Hematopoietic multipotent progenitor cell (in vitro differentiated cells): ENCODE measurements around the gene STKLD1. TPM values are rescaled to one million over a fixed set of nuclear protein-coding genes. Genes with fewer than 3 reads are reported as not detected.
"Not testable (repeated sequence)": the region's sequence is repeated elsewhere in the genome, so short reads cannot be mapped to it uniquely, and the experiment has no call there.

Experiments
- DNase-seq, 3 donors: peaks; one replicate each; pipeline ENCODE4 v3.0.0-alpha.2; 2011 to 2015; ENCODE audit warnings: low read depth in 2 of 3, low spot score in 2 of 3
- total RNA-seq: library from RNA; depleted of rRNA; stranded (reverse); fragments of >200 nt; gene quantifications from one replicate; pipeline ENCODE4 v1.2.3, GENCODE V29; 2012

STKLD1 gene
- total RNA-seq, result 0.81 TPM

DNA sequence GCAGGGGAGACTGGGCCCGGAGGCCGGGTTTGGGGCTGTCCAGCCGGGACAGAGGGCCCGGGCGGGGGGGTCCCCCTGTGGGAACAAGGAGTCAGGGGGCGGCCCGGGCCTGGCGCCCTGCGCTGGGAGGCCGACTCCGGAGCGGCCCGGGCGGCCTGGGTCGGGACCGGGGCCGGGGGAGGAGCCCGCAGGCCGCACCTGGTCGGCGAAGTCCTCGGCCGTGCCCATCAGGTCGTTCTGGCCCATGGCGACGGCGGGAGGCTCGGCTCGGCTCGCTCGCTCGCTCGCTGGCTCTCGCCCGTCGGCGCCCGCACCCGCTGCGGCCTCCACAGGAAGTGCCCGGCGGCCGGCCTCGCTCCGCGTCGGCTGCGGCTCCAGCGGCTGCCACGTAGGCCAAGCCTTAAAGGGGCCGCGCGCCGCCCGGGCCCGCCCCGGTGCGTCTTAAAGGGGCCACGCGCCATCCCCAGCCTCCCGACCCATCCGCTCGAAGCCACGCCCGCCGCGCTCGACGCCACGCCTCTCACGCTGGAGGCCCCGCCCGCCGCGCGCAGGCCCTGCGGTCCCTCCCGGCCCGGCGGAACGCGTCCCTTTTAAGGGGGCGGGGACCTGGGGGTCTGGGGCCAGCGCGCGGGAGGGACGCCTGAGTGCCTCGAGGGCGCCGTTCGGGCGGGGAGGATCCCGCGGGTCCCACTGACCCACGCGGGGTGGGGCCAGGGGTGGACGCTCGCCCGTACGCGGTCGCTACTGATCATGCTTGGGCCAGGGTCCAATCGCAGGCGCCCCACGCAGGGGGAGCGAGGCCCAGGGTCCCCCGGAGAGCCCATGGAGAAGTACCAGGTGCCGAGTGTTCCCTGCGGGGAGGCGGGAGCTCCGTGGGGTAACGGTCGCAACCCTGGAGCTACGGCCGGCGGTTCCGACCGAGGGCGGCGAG lies at the start of gene STKLD1, which contains the start of gene SURF4:
Gene STKLD1 (plus strand): TSS at position 643 of the 931 bp plus-strand sequence. CDS start 108 bp downstream, at position 751.
Gene SURF4 (minus strand): TSS at position 337 of the 931 bp plus-strand sequence. CDS start 91 bp downstream, at position 246.
- peak; percentile 80 to 95 (median 94) for DNase-seq

DNA sequence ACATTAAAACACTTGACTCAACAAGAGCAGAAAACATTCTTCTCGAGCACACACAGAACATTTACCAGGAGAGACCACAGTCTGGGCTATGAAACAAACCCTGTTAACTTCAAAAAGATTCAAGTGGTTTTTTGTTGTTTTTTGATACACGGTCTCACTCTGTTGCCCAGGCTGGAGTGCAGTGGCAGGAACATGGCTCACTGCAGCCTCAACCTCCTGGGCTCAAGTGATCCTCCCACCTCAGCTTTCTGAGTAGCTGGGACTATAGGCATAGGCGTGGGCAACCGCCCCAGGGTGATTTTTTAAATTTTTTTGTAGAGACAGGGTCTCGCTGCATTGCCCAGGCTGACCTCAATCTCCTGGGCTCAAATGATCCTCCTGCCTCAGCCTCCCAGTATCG lies 49.1 kb upstream of the STKLD1 start:
- not testable (repeated sequence) for DNase-seq

DNA sequence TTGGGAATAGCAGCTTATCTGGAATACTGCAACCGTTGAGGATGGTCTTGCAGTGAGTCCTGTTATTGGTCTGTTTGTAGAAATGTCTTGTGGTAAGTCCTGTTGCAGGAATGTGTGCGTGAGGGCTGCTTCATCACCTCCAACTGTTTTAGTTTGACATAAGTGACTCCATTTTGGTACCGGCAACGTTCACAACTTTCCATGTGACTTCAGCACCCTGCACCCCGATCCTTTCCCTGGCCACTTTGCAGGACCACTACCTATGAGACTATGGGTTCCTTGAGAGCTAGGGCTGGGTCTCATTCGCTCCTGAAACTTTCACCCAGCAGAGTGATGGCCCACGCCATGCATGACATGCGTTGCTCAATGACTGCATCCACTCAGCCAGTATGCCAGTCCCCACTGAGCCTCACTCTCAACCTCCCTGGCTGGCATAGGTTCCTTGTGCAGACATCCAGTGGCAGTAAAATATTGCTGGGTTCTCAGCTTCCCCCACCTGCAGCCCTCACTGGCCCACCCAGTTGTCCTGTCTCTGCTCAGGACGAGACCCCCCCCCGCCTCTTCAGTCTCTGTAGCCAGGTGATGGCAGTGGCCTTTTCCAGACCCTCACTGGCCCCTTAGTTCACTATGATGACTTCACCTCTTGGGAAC lies 48.2 kb upstream of the STKLD1 start:
- no peak for DNase-seq

DNA sequence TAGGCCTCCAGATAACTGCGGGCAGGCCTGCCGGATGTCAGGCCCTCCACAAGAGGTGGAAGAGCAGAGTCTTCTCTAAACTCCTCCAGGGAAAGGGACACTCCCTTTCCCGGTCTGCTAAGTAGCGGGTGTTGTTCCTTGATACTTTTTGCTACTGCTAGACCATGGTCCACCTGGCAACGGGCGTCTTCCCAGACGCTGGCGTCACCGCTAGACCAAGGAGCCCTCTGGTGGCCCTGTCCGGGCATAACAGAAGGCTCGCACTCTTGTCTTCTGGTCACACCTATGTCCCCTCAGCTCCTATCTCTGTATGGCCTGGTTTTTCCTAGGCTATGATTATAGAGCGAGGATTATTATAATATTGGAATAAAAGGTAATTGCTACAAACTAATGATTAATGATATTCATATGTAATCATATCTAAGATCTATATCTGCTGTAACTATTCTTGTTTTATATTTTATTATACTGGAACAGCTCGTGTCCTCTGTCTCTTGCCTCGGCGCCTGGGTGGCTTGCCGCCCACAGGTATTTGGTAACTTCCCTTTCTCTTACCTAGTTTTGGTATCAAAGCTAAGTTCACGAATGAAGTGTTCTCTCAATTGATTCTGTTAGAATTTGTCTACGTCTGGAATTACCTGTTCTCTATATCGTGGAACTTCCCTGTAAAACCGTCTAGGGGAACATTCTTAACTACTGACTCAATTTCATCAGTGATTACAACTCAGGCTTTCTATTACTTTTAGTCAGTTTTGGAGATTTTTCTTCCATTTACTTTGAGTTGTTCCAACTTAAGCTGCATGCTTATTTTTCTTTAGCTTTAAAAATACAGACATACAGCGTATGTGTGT lies 46.6 kb upstream of the STKLD1 start:
- not testable (repeated sequence) for DNase-seq

DNA sequence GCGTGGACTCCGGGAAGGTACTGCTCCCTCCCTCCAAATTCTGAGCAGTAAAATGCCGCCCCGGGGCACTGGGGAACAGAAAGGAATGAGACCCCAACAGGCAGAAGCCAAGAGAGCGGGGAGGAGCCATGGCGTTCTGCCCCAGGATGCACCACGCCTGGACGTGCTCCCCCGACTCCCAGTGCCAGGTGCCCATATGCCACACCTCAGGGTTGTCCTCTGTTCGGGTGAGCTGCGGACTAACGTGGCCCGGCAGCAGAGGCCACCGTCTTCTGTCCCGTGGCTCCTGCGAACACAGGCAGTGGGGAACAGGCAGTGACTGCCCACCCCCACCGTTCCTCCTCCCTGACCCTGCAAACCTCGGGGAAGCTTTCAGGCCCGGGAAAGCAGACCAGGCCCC lies 44.9 kb upstream of the STKLD1 start:
- DNase-seq, result no peak

DNA sequence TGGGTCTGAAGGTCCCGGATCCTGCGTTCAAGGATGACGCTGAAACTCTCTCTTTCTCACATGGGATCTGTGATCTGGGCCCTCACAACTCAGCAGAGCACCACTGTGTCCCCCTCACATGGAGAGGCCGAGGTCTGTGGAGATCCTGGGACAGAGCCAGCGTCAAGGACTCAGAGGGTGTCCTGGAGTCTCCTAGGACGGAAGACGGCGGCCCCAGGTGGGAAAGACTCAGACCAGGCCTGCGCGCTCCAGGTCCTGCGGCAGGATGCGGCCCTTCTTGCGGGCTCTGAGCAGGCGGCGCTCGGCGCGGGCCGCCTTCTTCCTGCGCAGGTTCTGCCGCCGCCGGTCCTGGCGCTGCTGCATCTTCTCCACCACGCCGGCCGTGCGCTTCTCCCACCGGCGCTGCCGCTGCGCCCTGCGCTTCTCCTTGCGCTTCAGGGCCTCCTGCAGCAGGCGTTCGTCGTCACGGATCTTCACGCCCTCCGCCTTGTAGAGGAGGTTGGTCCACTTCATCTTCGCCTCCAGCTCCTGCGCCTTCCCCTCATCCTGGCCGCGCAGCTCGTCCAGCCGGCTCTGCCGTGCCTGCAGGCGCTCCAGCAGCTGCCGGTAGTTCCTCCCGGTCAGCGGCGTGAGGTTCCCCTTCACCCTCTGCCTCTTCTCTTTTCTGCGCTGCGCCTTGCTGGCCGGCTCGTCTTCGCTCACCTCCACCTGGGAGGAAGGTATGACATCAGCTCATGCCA lies 44.4 kb upstream of the STKLD1 start:
- no peak for DNase-seq

DNA sequence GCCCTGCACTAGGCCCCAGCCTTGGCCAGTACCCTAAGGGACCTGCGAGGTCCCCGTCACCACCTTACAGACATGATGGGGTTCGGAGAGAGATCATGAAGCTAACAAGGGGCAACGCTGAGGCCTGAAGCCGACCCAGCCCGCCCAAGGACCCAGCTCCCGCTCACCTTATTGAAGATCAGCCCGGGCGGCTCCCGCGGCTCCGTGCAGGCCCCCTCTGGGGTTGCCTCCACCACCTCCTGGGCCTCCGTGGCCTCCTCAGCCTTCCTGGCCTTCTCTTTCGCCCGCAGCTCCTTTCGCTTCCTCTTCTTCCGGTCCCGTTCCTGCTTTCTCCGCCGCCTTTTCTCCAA lies 43.8 kb upstream of the STKLD1 start:
- DNase-seq, result no peak

DNA sequence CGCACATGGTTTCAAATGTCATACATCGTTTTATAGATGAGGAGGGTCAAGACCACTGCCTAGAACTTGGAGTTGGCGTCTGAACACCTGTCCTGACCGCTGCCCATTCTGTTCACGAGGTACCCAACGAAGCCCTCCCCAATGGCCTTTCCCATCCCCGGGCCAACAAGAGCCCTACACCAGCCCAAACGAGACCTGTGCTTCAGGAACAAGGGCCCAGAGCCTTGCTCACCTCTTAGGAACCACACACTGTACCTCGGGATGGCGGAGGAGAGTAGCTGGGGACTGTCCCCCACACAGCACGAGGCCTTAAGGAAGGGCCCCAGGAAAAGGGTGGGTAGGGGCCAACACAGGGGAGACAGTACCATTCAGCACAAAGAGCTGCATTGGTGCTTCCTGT lies 43.2 kb upstream of the STKLD1 start:
- DNase-seq, result no peak

DNA sequence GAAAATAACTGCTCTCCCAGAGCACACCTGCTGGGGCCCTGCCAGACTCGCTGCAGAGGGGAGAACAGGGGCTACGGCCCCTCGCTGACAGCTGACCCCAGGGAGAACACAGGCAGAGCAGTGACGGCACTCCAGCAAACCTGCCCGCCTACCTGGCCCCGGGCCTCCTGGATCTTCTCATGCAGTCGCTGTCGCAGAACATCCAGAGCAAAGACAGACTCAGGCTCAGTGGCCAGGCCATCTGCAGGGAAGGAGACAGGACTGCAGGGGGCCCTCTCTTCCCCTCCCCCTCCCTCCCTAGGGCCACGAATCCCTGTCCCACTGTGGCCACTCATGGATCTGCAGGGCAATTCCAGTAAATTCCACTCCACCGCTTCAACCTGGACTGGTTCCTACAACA lies 42.6 kb upstream of the STKLD1 start:
- no peak for DNase-seq

DNA sequence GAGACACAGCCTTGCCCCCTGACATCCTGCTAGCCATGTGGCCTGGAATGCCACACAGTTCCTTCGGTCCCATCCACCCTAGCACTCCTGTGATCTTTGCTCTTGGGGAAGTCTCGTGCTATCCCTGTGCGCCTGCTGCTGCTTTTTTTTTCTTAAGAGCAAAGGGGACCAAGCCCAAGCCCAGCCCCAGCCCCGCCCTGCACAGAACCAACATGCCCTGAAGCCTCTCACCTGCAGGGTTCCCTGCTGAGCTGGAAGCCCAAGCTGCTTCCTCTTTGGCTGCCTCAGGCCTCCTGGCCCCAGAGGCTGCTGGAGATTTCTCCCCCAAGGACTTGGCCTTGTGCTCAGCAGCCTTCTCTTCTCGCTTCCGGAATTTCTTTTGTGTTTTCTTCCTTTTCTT lies 42.0 kb upstream of the STKLD1 start:
- no peak for DNase-seq

DNA sequence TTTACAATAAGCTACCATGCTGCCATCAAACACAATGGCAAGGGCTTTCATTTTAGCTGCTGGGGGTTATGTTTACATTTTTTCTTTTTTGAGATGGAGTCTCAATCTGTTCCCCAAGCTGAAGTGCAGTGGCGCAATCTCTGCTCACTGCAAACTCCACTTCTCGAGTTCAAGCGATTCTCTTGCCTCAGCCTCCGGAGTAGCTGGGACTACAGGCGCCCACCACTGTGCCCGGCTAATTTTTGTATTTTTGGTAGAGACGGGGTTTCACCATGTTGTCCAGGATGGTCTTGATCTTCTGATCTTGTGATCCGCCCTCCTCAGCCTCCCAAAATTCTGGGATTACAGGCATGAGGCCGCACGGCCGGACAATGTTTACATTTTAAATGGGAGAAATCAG lies 41.3 kb upstream of the STKLD1 start:
- not testable (repeated sequence) for DNase-seq

DNA sequence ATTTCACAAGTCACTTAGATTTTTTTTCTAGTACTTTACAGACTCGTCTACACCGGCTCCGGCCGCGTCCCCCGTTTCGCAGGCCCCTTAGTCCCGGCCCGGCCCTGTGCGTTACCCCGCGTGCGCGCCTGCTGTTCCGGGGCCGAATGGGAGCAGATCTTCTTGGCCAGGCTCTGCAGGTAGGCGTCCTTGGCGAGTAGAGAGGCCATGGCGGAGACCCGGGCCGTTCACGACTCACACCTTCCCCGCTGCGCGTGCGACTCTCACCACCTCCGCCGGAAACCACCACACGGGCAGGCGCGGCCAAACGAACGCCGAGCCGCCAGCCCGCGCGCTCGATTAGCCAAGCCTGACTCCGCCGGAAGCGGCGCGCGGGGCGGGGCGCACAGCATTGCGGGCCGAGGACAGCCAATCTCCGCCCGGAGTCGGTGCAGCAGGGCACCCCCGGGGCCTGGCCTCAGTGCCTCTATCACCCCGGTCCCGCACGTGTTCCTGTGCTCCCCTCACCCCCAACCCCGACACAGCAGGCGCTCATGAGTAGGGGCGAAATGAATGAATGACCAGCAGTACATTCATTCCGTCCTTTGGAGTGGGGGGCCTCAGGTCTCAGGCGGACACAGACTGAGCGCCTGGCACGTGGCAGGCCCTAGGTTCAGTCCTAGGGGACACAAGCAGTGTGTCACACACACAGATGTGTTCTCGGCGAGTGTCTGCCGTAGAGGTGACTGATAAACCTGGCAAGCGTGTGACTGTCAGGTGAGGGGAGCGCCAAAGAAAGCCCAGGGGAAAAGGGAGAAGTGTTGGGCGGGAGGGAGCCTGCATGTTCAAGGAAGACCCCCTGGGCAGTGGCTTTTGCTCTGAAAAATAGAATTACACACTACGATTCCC lies 40.0 kb upstream of the STKLD1 start, which contains the start of gene SURF6:
Gene SURF6 (minus strand): TSS at position 265 of the 888 bp plus-strand sequence. CDS start 56 bp downstream, at position 209.
- DNase-seq, result peak; percentile 87 to 93 (median 92)

DNA sequence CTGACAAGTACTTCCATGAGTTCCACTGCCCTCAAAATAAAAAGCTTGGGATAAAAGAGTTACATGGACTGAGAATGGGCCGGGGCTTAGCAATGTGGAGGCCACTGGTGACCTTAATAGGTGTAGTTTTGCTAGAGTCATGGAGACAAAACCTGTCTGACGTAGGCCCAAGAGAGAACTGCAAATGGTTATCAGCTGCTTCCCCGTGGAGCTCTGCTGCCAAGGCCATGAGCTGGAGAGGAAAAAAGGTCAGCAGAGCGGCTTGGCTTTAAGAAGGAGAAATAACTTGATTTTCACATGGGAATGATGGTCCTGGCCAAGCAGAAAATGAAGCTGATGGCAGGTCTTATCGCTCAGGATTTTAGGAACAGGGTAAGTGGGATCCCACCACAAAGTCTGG lies 36.5 kb upstream of the STKLD1 start:
- no peak for DNase-seq

DNA sequence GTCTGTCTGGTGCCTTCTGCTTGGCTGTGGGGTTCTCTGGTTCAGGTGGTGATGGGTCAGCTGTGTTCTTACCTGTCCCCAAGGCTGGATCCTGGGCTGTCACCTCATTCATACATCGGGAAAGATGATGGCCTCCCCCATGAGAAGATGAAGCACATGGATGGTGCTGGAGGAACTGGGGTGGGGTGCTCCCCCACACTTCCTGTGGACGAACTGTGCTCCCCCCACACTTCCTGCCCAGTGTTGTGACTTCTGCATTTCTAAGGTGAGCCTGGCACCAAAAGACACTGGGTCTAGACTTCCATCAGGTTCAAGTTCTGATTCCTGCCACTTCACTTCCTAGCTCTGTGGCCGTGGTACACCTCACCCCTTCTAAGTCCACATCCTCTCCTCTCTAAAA lies 35.9 kb upstream of the STKLD1 start:
- peak in 2 of 3 donors; percentile 23 to 56 for DNase-seq

DNA sequence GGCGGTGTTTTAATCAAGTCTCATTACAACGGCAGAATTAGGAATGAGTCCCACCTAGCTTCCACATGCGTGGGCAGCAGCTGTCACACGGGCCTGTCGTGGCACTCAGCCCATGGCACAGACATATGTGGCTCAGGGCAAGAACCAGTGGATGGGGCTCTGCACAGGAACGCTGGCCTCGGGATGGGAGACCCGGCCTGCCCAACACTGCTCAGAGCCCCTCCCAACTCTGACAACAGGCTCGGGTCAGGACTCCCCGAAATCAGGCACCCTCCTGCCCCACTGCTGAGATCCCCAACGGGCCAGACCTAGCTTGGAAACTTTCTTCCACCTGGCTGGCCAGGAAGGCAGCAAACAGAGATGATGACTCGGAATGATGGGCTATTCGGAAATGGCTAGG lies 35.2 kb upstream of the STKLD1 start:
- DNase-seq, result no peak

DNA sequence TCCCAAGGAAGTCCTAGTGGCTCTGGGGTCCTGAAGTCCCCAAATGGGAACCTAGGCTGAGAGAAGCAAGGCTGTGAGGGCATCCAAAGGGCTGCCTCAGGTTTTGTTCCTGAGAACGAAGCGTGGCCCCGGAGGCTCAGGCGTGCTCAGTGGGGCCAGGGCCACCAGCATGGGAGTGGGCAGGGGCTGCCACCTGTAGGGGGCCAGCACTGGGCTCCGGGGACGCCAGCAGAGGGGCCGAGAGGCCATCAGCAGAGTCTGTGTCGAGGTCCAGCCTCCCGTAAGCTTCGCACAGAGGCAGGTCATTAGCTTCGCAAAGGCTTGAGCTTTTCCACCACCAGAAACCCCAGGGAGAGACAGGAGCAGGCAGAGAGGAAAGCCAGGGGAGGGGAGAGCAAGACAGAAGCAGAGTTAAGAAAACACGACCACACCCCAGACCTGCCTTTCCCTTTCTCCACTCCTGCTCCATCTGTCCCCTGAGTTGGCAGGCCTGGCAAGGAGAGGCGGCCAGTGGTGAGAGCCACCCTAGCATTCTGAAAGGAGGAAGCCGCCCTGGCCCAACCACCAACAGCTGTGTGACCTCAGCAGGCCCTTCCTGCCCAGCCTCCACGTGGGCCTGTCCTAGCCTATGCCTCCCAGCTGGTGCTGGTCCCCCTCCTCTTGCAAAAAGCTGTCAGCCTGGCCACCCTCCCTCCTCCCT lies 34.6 kb upstream of the STKLD1 start:
- peak in 2 of 3 donors; percentile 56 to 74 for DNase-seq

DNA sequence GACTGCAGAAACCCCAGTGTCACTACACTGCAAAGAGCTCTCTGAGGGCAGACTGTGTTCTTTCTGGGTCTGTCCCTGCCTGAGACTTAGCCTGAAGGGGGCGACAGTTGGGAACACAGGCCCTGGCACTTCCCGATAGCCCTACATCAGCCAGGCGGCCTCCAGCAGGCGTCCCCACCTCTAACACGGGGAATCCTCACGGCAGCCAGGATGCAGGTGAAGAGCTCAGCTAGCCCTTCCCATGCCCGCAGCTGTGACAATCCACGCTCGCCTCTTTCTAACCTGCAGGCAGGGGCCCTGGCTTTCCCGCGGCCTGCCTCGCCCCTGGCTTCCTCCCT lies 34.1 kb upstream of the STKLD1 start:
- no peak for DNase-seq

DNA sequence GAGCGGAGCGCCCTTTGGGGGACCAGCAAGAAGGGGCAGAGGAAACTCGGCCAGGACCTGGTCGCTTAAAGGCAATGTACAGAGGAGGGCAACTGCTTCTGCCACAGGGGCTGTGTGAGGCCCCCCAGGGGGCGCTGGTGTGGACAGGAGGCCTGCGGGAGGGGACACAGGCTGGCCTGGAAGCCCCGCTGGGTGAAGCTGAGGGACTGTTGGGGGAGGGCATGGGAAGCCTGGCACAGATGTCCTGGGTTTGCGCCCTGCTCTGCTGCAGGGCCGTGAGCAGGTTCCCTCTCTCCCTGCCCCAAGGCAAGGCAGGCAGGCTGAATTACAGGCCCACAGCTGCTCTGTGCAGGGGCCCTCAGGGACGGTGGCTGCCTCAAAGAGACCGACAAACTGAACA lies 33.6 kb upstream of the STKLD1 start:
- peak in 1 of 3 donors; percentile 32 for DNase-seq

DNA sequence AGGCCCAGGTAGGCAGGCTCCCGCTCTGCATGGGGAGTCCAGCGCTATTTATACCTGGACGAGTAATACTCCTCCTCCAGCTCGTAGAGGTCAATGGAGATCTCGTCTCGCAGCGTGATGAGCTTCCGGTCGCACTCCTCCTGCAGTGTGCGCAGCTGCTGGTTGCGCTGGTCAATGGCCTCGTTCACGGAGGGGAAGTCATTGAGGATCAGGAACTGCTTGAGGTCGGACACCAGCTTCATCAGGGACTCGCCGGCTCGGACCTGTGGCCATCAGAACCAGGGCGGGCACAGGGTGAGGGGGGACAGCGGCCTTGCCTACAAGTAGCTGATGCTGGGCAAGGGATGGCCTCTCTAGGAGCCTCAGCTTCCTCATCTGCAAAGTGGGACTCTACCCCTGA lies 32.1 kb upstream of the STKLD1 start:
- no peak for DNase-seq
